NCI-H187 treated with DMSO at 0.1 percent for 48 hours (cell line): ENCODE measurements around the gene THAP6.
"Not testable (repeated sequence)": the region's sequence is repeated elsewhere in the genome, so short reads cannot be mapped to it uniquely, and the experiment has no call there.

ENCODE experiments used
- DNase-seq: peaks from one replicate; lab custom pipeline; 2025; lab: John Stamatoyannopoulos, UW

Gene THAP6

GRCh38 chr4:75525910-75526309 lies 11.6 kb downstream of the THAP6 start:
- no peak for DNase-seq

GRCh38 chr4:75527482-75527881 lies 13.2 kb downstream of the THAP6 start:
- no peak for DNase-seq

- DNase-seq, result no peak
These were observed 16.5 kb downstream of the THAP6 start for GRCh38 chr4:75530556-75531322.

GRCh38 chr4:75531536-75532143 lies 17.4 kb downstream of the THAP6 start:
- not testable (repeated sequence) for DNase-seq

- DNase-seq, result not testable (repeated sequence)
These were observed 19.1 kb downstream of the THAP6 start for GRCh38 chr4:75533339-75533887.

DNA sequence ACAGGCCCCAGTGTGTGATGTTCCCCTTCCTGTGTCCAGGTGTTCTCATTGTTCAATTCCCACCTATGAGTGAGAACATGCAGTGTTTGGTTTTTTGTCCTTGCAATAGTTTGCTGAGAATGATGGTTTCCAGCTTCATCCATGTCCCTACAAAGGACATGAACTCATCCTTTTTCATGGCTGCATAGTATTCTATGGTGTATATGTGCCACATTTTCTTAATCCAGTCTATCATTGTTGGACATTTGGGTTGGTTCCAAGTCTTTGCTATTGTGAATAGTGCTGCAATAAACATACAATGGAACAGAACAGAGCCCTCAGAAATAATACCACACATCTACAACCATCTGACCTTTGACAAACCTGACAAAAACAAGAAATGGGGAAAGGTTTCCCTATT lies 19.7 kb downstream of the THAP6 start:
- not testable (repeated sequence) for DNase-seq

- not testable (repeated sequence) for DNase-seq
These were observed 23.0 kb downstream of the THAP6 start for GRCh38 chr4:75537308-75537707.

DNA sequence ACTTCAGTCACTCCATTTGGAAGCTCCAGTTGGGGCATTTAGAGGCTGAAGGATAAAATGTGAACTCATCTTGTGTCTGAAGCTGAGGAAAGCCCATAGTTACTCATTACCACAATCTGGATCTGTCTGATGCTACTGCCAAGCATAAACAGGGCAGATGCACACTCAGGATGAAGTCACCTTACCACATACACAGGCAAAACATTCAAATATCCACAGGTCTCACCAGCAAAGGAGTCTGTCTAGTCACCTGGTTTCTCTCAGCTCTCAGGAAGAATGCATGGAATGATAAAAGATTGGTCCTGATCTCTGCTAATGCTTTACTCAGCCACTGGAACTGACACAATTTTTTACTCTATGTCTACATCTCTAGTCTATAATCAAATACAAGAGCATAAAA lies 28.6 kb downstream of the THAP6 start:
- DNase-seq, result no peak

DNA sequence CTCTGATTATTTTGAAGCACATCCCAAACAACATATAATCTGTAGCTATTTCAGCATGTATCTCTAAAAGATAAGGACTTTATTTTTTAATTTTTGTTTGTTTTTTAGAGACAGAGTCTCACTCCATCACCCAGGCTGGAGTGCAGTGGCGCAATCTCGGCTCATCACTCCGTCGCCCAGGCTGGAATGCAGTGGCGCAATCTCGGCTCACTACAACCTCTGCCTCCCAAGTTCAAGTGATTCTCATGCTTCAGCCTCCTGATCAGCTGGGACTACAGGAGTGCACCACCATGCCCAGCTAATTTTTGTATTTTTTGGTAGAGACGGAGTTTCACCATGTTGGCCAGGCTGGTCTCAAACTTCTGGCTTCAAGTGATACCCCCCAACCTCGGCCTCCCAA lies 29.9 kb downstream of the THAP6 start:
- not testable (repeated sequence) for DNase-seq

DNA sequence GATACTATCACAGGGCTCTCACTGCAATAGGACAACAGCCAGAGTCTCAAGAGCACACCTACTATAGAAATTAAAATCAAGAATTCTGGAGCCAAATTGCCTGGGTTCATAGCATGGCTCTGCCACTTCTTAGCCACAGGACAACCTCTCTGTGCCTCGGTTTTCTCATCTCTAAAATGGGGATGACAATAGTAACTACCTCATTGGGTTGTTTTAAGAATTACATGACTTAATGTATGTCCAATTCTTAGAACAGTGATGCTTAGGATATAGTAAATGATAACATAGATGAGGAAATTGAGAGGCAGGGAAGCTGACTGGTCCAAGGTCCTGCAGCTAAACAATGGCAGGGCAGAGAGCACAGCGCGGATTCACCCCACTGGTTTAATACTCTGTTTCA lies 30.6 kb downstream of the THAP6 start:
- DNase-seq, result no peak

DNA sequence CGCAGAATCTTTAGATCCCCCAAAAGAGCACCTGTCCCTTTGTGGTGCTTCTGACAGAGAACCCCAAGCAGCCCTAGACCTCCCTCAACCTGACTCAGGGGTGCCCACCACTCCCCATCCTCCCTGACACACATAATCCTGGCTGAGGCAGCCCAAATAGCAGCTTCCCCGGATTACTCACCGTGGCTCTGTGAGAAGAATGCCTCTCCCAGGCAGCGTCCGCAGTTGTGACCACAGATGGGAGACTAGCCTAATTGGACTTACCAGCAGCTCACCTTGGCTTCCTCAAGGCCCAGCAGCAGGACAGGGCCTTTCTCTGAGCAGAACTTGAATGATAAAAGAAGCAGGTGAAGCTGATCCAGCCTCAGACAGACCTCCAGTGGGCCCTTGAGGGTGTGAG lies 31.3 kb downstream of the THAP6 start:
- no peak for DNase-seq

DNA sequence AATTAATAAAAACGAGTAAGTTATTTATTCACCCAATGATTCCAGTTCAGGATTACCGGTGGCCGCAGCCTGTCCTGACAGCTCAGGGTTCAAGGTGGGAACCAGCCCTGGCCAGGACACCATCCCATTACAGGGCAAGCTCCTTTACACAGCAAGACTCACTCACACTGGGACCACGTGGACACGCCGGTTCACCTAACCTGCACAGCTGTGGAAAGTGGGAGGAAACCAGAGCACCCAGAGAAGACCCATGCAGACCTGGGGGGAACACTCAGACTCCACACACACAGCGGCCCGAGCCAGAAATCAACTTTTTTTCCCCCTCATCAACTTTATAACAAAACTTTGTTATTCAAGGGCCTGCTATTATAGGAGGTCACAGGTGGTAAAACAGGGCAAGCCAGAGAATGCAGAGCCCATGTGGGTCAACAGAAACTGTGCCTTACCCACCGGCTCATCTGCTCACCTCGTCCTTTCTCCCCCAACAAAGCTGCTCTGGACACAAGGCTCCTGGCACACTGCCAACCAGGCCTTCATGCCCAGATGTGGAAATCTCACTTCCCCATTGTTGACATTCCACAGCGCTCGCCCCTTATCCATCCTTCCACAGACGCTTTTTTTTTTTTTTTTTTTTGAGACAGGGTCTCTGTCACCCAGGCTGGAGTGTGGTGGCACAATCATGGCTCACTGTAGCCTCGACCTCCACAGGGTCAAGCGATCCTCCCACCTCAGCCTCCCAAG lies 33.5 kb downstream of the THAP6 start:
- no peak for DNase-seq

GRCh38 chr4:75549019-75549418 lies 34.7 kb downstream of the THAP6 start:
- no peak for DNase-seq

DNA sequence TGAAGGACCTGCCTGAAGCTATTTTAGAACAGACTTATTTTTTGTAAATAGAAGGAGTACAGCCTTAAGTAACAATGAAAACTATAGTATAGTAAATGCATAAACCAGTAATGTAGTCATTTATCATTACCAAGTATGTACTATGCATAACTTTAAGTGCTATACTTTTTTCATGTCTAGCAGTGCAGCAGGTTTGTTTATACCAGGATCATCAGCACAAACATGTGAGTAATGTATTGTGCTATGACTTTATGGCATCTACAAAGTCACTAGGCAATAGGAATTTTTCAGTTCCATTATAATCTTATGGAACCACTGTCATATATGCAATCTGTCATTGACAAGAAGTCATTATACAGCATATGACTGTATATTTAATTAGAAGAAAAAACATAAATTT lies 38.2 kb downstream of the THAP6 start:
- DNase-seq, result no peak

DNA sequence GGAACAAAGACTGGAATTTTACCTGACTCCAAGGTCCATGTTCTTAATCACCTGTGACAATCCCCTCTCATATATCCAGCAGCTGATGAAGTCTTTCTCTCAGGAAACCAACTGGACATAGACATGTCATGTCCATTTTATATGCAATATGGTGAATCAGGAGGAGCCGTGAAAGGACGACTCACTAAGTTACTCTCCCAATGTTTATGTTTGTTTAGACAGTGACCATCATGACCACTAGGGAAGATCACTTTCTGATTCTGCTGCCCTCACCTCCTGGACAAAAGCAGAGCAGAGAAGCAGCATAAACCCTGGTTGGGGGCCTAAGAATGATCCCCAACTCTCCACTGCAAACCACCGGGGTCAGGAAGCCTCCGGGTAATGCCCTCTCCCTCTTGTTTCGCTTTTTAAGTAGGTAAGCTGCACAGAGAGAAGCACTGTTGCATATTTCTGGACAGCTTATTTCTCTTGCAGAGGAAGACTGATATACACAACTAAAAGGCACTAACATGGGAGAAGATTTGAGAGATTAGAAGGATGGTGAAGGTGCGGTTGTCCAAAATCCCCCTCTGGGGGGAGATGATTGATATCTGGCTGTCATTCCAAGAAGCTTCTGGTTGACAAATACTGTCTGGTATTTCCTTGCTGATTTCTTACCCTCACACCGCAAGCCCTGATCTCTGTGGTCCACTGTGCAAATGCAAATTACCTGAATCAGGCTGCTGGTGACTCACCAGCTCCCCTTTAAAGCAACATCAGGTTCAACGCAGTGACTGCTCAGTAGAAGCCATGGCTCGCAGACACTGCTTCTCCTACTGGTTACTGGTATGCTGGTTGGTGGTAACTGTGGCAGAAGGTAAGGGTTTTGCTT lies 41.3 kb downstream of the THAP6 start, which contains the start of gene ODAPH:
TSS of gene ODAPH (plus strand) at position 773 of the 871 bp plus-strand sequence. CDS start at position 790, 17 bp downstream.
- no peak for DNase-seq

- no peak for DNase-seq
These were observed 43.4 kb downstream of the THAP6 start for GRCh38 chr4:75557696-75558095.

DNA sequence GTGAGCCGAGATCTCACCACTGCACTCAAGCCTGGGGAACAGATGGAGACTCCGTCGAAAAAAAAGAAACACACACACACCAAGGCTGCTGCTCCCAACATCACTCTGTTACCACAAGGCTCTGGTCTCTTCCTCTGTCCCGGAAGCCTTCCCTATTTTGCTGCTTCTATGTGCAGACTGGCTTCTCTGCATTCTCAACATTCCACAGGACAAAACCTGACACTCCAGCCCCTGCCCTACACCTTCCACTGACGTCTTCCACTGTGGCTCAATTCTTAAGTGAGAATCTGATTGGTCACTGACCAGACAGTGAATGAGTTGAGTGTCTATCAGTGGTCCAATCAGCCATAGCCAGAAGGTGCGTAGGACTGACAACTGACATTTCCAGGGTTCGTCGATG lies 47.5 kb downstream of the THAP6 start:
- DNase-seq, result no peak

- no peak for DNase-seq
These were observed 49.8 kb downstream of the THAP6 start for GRCh38 chr4:75564023-75564422.

DNA sequence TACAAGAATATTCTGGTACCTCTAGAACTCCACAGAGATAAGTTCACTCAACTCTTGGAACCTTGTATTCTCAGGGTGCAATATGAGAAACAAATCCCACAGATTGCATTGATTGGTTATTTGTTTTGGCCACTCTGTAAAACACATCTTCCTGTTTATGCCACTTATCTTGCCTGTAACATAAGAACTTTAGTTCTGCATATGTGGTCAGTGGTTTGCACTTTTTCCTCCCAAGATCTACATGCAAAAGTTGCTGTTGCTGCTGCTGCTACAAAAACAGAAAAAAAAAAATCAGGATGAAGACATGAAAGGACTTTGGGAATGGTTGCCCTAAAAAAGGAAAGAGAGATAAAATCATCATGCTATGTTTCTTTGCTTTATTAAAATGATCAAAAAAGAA lies 51.2 kb downstream of the THAP6 start:
- DNase-seq, result no peak

GRCh38 chr4:75566911-75567310 lies 52.6 kb downstream of the THAP6 start:
- no peak for DNase-seq

- no peak for DNase-seq
These were observed 53.5 kb downstream of the THAP6 start for GRCh38 chr4:75567725-75568124.
